GM23338 (cell line): ENCODE results near the gene SMG9. TPM values are rescaled to one million over a fixed set of nuclear protein-coding genes. Genes with fewer than 3 reads are reported as not detected.

ENCODE experiments used
- ATAC-seq: fragments of 200-7000 bp; cut with Tn5 transposase; 3 replicates; pipeline ENCODE4 v1.9.1; 2020
- DNase-seq: peaks from one replicate; pipeline ENCODE4 v3.0.0-alpha.2; 2015; ENCODE audit warnings: low spot score
- H2AFZ ChIP-seq: fragments of 200-600 bp; sonication (generic); 2 replicates; pipeline ENCODE4 v1.8.0; 2016; ENCODE audit warnings: antibody characterized with exemption, mild to moderate bottlenecking, moderate library complexity
- H3F3A ChIP-seq: fragments of 200-600 bp; sonication (generic); replicated peaks from 2 replicates; pipeline ENCODE4 v1.8.0; 2017; ENCODE audit warnings: antibody characterized with exemption, mixed run types, low read depth
- H3K27ac ChIP-seq: fragments of 200-600 bp; sonication (generic); 2 replicates; pipeline ENCODE4 v1.6.1; 2016; ENCODE audit warnings: low read depth
- H3K27me3 ChIP-seq: fragments of 200-600 bp; sonication (generic); 2 replicates; pipeline ENCODE4 v1.8.0; 2016; ENCODE audit warnings: mild to moderate bottlenecking, mixed run types, moderate library complexity; ENCODE audit not compliant: insufficient read depth
- H3K36me3 ChIP-seq: fragments of 200-600 bp; sonication (generic); 2 replicates; pipeline ENCODE4 v1.8.0; 2016; ENCODE audit warnings: mild to moderate bottlenecking; ENCODE audit not compliant: insufficient read depth
- H3K4me1 ChIP-seq: fragments of 200-600 bp; sonication (generic); 2 replicates; pipeline ENCODE4 v1.8.0; 2016; ENCODE audit warnings: mild to moderate bottlenecking, moderate library complexity; ENCODE audit not compliant: insufficient read depth
- H3K4me2 ChIP-seq: fragments of 200-600 bp; sonication (generic); 2 replicates; pipeline ENCODE4 v1.7.1; 2017; ENCODE audit warnings: mixed run types
- H3K4me3 ChIP-seq: fragments of 200-600 bp; sonication (generic); 2 replicates; pipeline ENCODE4 v1.6.1; 2016; ENCODE audit warnings: mixed run types
- H3K79me2 ChIP-seq: fragments of 200-600 bp; sonication (generic); replicated peaks from 2 replicates; pipeline ENCODE4 v1.8.0; 2017; ENCODE audit warnings: mild to moderate bottlenecking; ENCODE audit not compliant: insufficient read depth
- H3K9me2 ChIP-seq: fragments of 200-600 bp; sonication (generic); 2 replicates; pipeline ENCODE4 v1.8.0; 2017; ENCODE audit not compliant: insufficient read depth
- H4K20me1 ChIP-seq: fragments of 200-600 bp; sonication (generic); replicated peaks from 2 replicates; pipeline ENCODE4 v1.8.0; 2017; ENCODE audit warnings: mild to moderate bottlenecking; ENCODE audit not compliant: insufficient read depth
- H3K27ac Mint-ChIP-seq: 2 replicates; pipeline ENCODE4 v1.8.0; 2020; ENCODE audit warnings: inconsistent platforms, mild to moderate bottlenecking, moderate library complexity, mixed read lengths
- H3K27me3 Mint-ChIP-seq: 3 replicates; pipeline ENCODE4 v1.8.0; 2022; ENCODE audit warnings: low read depth, mild to moderate bottlenecking, moderate library complexity, mixed read lengths, inconsistent platforms; ENCODE audit not compliant: insufficient read depth, poor library complexity
- H3K36me3 Mint-ChIP-seq: 3 replicates; pipeline ENCODE4 v1.8.0; 2021; ENCODE audit warnings: low read depth, mild to moderate bottlenecking, inconsistent platforms, moderate library complexity, mixed read lengths
- H3K4me1 Mint-ChIP-seq: 3 replicates; pipeline ENCODE4 v1.8.0; 2020; ENCODE audit warnings: mild to moderate bottlenecking, inconsistent platforms, mixed read lengths
- H3K4me3 Mint-ChIP-seq: 3 replicates; pipeline ENCODE4 v1.8.0; 2021; ENCODE audit warnings: moderate library complexity, mild to moderate bottlenecking, inconsistent platforms, mixed read lengths
- H3K9me3 Mint-ChIP-seq: 3 replicates; pipeline ENCODE4 v1.8.0; 2020; ENCODE audit warnings: moderate library complexity, mild to moderate bottlenecking, inconsistent platforms, mixed read lengths
- CREB1 ChIP-seq: fragments of 250-450 bp; sonication (Bioruptor Pico); IDR thresholded peaks from 2 replicates; pipeline ENCODE4 v1.5.0; 2020; ENCODE audit warnings: low read depth, mild to moderate bottlenecking, moderate library complexity
- CTCF ChIP-seq, 2 experiments: fragments of 200-600 bp in 1 of 2; sonication (generic) in 1 of 2; conservative IDR thresholded peaks; 2 replicates each; pipeline versions ENCODE4 v1.5.1 to v1.6.1; 2016 to 2017; ENCODE audit warnings: antibody characterized with exemption in 2 of 2, low read depth in 2 of 2, mild to moderate bottlenecking in 2 of 2, moderate library complexity in 1 of 2
- EZH2 ChIP-seq: fragments of 200-600 bp; sonication (generic); IDR thresholded peaks from one replicate; pipeline ENCODE4 v1.8.0; 2017; ENCODE audit warnings: antibody characterized with exemption, mild to moderate bottlenecking, low read depth; ENCODE audit not compliant: unreplicated experiment
- EZH2phosphoT487 ChIP-seq: fragments of 200-600 bp; sonication (generic); IDR thresholded peaks from one replicate; pipeline ENCODE4 v1.8.1; 2018; ENCODE audit warnings: antibody characterized with exemption; ENCODE audit not compliant: unreplicated experiment
- JUNB ChIP-seq: IDR thresholded peaks from one replicate; pipeline ENCODE4 v1.6.1; 2016; ENCODE audit warnings: antibody characterized with exemption; ENCODE audit not compliant: unreplicated experiment
- NANOG ChIP-seq: IDR thresholded peaks from 2 replicates; pipeline ENCODE4 v1.6.1; 2016; ENCODE audit warnings: antibody characterized with exemption, borderline replicate concordance
- POLR2AphosphoS5 ChIP-seq: IDR thresholded peaks from 2 replicates; pipeline ENCODE4 v1.6.1; 2016; ENCODE audit warnings: antibody characterized with exemption, low read depth
- STAT1 ChIP-seq: IDR thresholded peaks from one replicate; pipeline ENCODE4 v1.6.1; 2016; ENCODE audit warnings: antibody characterized with exemption; ENCODE audit not compliant: unreplicated experiment
- ZNF114 ChIP-seq: fragments of 250-450 bp; sonication (Bioruptor Pico); IDR thresholded peaks from 2 replicates; pipeline ENCODE4 v1.5.0; 2020; ENCODE audit warnings: mild to moderate bottlenecking, moderate library complexity
- ZNF331 ChIP-seq: fragments of 250-450 bp; sonication (Bioruptor Pico); IDR thresholded peaks from 2 replicates; pipeline ENCODE4 v1.5.0; 2020; ENCODE audit warnings: low read depth, mild to moderate bottlenecking, moderate library complexity
- ZNF462 ChIP-seq: fragments of 250-450 bp; sonication (Bioruptor Pico); IDR thresholded peaks from 2 replicates; pipeline ENCODE4 v1.5.0; 2020; ENCODE audit warnings: mild to moderate bottlenecking, moderate library complexity
- polyA plus RNA-seq: library from polyadenylated mRNA; unstranded; fragments of >200 nt; fragmentation: Nextera tagmentation; extraction: Ambion mirVana; gene quantifications from 2 replicates; pipeline ENCODE4 v1.2.1, GENCODE V29; 2016
- total RNA-seq: library from RNA; depleted of rRNA; stranded (reverse); fragments of >200 nt; shearing (Covaris generic); gene quantifications from 2 replicates; pipeline ENCODE4 v1.2.3, GENCODE V29; 2014
- TF ChIP-seq, protein P1 (sequence below): IDR thresholded peaks from 2 replicates; pipeline ENCODE4 v1.6.1; 2016; ENCODE audit warnings: antibody characterized with exemption
- TF ChIP-seq, protein P2 (sequence below): IDR thresholded peaks from one replicate; pipeline ENCODE4 v1.6.1; 2018; ENCODE audit warnings: antibody characterized with exemption; ENCODE audit not compliant: unreplicated experiment

The SMG9 gene
- total and polyA plus RNA-seq, 2 experiments from 2014 or later = 13.2 to 14.0 TPM

DNA sequence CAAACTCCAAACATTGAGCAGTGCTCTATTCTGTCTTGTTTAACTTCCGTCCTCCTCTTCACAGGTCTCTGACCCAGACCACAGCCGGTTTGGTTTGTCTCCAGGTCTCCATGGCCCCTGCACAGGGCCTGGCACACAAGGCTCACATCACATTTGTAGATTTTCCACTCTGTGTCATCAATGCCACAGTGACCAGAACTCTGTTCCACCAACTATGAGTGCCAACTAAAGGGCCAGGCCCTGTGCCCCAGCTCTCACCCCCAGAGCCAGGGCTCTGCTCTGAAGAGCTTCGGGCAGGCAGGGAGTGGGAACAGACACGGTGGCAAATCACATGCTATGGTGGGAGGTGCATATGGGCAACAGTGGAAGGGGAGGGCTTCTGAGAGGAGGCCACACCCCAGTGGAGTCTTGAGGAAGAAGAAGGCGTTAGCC is 16.0 kb downstream of the SMG9 start:
- no peaks in the 10 kb centered on the region; the same call in 1 of the 2 replicates for H4K20me1 ChIP-seq
- peaks cover 4% of the 10 kb centered on the region; the same call in 1 of the 3 replicates for H3K4me1 Mint-ChIP-seq
- TF ChIP-seq, protein P1, sequence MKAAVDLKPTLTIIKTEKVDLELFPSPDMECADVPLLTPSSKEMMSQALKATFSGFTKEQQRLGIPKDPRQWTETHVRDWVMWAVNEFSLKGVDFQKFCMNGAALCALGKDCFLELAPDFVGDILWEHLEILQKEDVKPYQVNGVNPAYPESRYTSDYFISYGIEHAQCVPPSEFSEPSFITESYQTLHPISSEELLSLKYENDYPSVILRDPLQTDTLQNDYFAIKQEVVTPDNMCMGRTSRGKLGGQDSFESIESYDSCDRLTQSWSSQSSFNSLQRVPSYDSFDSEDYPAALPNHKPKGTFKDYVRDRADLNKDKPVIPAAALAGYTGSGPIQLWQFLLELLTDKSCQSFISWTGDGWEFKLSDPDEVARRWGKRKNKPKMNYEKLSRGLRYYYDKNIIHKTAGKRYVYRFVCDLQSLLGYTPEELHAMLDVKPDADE = no peak
- TF ChIP-seq, protein P2, sequence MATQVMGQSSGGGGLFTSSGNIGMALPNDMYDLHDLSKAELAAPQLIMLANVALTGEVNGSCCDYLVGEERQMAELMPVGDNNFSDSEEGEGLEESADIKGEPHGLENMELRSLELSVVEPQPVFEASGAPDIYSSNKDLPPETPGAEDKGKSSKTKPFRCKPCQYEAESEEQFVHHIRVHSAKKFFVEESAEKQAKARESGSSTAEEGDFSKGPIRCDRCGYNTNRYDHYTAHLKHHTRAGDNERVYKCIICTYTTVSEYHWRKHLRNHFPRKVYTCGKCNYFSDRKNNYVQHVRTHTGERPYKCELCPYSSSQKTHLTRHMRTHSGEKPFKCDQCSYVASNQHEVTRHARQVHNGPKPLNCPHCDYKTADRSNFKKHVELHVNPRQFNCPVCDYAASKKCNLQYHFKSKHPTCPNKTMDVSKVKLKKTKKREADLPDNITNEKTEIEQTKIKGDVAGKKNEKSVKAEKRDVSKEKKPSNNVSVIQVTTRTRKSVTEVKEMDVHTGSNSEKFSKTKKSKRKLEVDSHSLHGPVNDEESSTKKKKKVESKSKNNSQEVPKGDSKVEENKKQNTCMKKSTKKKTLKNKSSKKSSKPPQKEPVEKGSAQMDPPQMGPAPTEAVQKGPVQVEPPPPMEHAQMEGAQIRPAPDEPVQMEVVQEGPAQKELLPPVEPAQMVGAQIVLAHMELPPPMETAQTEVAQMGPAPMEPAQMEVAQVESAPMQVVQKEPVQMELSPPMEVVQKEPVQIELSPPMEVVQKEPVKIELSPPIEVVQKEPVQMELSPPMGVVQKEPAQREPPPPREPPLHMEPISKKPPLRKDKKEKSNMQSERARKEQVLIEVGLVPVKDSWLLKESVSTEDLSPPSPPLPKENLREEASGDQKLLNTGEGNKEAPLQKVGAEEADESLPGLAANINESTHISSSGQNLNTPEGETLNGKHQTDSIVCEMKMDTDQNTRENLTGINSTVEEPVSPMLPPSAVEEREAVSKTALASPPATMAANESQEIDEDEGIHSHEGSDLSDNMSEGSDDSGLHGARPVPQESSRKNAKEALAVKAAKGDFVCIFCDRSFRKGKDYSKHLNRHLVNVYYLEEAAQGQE = no peak
- TF ChIP-seq JUNB (no peak), STAT1 (no peak), ZNF114 (CRISPR knock-in tag) (no peak), EZH2 (no peak), POLR2AphosphoS5 (no peak), ZNF462 (CRISPR knock-in tag) (no peak), EZH2phosphoT487 (no peak), NANOG (no peak), ZNF331 (CRISPR knock-in tag) (no peak), CREB1 (CRISPR knock-in tag) (no peak), CTCF (conservative IDR thresholded peaks at IDR 0.05; ENCODE audit: low read depth in 2 of 2) (no peak)
- peak overlapping the region; percentile 45; the same call in 1 of the 2 replicates for H3K27ac Mint-ChIP-seq
- peaks cover 61% of the 10 kb centered on the region for H3K36me3 Mint-ChIP-seq
- H3K4me3 Mint-ChIP-seq = no peak overlapping the region
- no peak for DNase-seq
- H3K4me3 ChIP-seq = no peak overlapping the region
- H3K9me2 ChIP-seq = no peaks in the 10 kb centered on the region
- no peak overlapping the region for H3K27ac ChIP-seq
- no peaks in the 10 kb centered on the region for H3K27me3 ChIP-seq
- H3K4me2 ChIP-seq = no peak overlapping the region
- H3K36me3 ChIP-seq = no peaks in the 10 kb centered on the region; the same call in 1 of the 2 replicates
- no peaks in the 10 kb centered on the region for H3K9me3 Mint-ChIP-seq
- no peaks in the 10 kb centered on the region for H3K4me1 ChIP-seq
- H3F3A ChIP-seq = no peaks in the 10 kb centered on the region
- peak; percentile 37; the same call in 1 of the 3 replicates for ATAC-seq
- peaks cover 5% of the 10 kb centered on the region for H3K27me3 Mint-ChIP-seq
- no peak overlapping the region for H2AFZ ChIP-seq
- H3K79me2 ChIP-seq = no peaks in the 10 kb centered on the region
